BJ (cell line): Measurements from ENCODE around the gene SCN10A. TPM values are rescaled to one million over a fixed set of nuclear protein-coding genes. Genes with fewer than 3 reads are reported as not detected.

ENCODE experiments used
- CTCF ChIA-PET: fragments of 350-600 bp; formaldehyde crosslinking; extraction: SDS; loops from one replicate; lab custom pipeline; 2021; ENCODE audit warnings: antibody characterized with exemption, inconsistent platforms; lab: Yijun Ruan, JAX
- POLR2A ChIA-PET: fragments of 300-600 bp; sonication (Branson Sonifier 250); formaldehyde crosslinking; extraction: SDS; loops from one replicate; lab custom pipeline; 2021; ENCODE audit warnings: antibody characterized with exemption; lab: Charles Lee
- DNase-seq: peaks from one replicate; pipeline ENCODE4 v3.0.0-alpha.2; 2011; ENCODE audit warnings: low read depth
- H3K27me3 ChIP-seq: 2 replicates; pipeline ENCODE4 v1.6.0; 2011; ENCODE audit warnings: low read length; ENCODE audit not compliant: control insufficient read depth, insufficient read depth
- H3K36me3 ChIP-seq: 2 replicates; pipeline ENCODE4 v1.5.1; 2011; ENCODE audit warnings: low read length; ENCODE audit not compliant: control insufficient read depth, insufficient read depth
- H3K4me3 ChIP-seq: 2 replicates; pipeline ENCODE4 v1.5.1; 2011; ENCODE audit warnings: low read depth, mild to moderate bottlenecking, control low read depth, low read length
- CTCF ChIP-seq: IDR thresholded peaks from 2 replicates; pipeline ENCODE4 v1.5.1; 2011; ENCODE audit warnings: low read depth, mild to moderate bottlenecking, control low read depth, inconsistent platforms, low read length, moderate library complexity; ENCODE audit not compliant: insufficient read depth
- polyA minus RNA-seq: library from RNA; depleted of rRNA, polyadenylated mRNA; stranded (reverse); fragments of >200 nt; gene quantifications from 2 replicates; pipeline ENCODE4 v1.2.3, GENCODE V29; 2011; rRNA and poly(A)+ RNA removed
- polyA plus RNA-seq: library from polyadenylated mRNA; depleted of rRNA; stranded (reverse); fragments of >200 nt; gene quantifications from 2 replicates; pipeline ENCODE4 v1.2.3, GENCODE V29; 2011; rRNA removed

The SCN10A gene
- polyA plus RNA-seq = not detected in 2 replicates
- not detected in 2 replicates for polyA minus RNA-seq

DNA sequence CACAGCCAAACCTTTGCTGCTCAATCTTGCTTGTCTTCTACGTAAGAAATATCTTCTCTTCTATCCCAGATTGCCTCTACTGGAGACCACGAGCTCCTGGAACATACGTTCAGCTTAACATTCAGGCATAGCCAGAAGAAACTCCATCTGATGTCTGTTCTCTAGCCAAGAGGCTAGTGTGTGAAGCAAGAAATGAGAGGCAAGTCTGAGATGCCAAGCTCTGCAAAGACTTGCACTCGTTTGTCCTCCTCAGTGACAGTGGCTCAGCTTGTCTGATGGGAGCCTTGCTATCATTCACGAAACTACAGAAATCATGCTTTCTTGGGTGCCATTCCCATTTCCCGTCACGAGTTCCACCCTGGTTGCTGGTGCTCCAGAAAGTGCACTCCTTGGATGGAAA lies at the start of gene SCN10A:
TSS of gene SCN10A (minus strand) at position 192 of the 400 bp plus-strand sequence. CDS start 22,207 bp downstream, outside the sequence.
- POLR2A ChIA-PET = interaction anchor here (0.6 kb wide), 1 partner anchor 302 kb away, joined by 3 read pairs; no protein-coding TSS in a partner anchor
- CTCF ChIA-PET = interaction anchor here (0.6 kb wide), 1 partner anchor 1011 kb away, joined by 4 read pairs; no protein-coding TSS in a partner anchor
- no peak for DNase-seq

DNA sequence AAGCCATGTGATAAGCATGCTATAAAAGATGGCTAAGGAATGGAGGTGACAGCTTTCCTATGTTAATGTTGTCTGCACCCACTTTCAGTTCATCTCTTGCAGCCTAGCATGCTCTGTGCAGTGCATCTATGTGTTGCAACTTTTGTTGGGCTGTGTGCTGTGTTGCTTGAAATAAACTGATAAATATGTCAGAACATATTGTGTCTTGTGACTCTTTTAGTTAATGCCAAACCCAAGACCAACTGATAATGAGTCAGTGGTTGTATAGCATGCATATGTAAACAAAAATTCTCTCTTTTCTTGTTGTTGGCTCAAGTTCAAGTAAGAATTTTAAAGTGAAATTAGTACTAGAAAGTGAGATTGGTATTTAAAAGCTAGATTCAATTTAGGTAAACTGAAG lies 37.0 kb upstream of the SCN10A start:
- ChIA-PET CTCF (interaction anchor here (2.2 kb wide), 1 partner anchor 9 kb away, joined by 9 read pairs; no protein-coding TSS in a partner anchor), POLR2A (no interaction called here)
- Histone ChIP-seq H3K4me3 (no peak overlapping the region), H3K27me3 (peaks cover 2% of the 10 kb centered on the region; the same call in 1 of the 2 replicates), H3K36me3 (no peaks in the 10 kb centered on the region)
- DNase-seq = no peak
- TF ChIP-seq CTCF = no peak

More for the DNA sequence above, at the start of gene SCN10A:
- TF ChIP-seq CTCF = no peak
- H3K27me3 ChIP-seq = peaks cover 8% of the 10 kb centered on the region
- H3K4me3 ChIP-seq = no peak within 1 kb of the TSS
- no peaks in the 10 kb centered on the region for H3K36me3 ChIP-seq

DNA sequence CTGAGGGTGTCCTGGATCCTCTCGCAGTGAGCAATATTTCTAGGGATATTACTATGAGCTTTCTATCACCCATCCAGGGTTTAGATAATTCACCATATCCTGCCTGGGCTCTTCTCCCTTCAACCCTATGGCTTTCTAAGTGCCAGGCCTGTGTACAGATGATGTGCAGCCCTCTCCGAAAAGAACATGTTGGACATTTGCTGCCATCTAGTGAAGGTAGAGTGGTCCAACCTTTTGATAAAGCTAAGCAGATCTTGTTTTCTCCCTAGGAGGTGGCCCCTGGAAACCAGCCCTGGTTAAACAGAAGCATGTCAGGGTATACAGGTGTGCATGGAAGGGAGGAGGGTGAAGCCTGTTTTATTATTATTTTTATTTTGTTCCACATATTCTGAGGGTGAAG lies 27.9 kb upstream of the SCN10A start:
- peak; percentile 58 for TF ChIP-seq CTCF
- Histone ChIP-seq H3K4me3 (no peak overlapping the region), H3K27me3 (peaks cover 6% of the 10 kb centered on the region), H3K36me3 (no peaks in the 10 kb centered on the region)
- DNase-seq = no peak
- POLR2A ChIA-PET = interaction anchor here (0.6 kb wide), 1 partner anchor 248 kb away, joined by 3 read pairs; no protein-coding TSS in a partner anchor
- CTCF ChIA-PET = interaction anchor here (0.6 to 7.1 kb wide), 41 partner anchors 9 to 348 kb away, joined by 3 to 88 read pairs (median 4); partner anchors contain the start of genes EXOG and SCN5A

DNA sequence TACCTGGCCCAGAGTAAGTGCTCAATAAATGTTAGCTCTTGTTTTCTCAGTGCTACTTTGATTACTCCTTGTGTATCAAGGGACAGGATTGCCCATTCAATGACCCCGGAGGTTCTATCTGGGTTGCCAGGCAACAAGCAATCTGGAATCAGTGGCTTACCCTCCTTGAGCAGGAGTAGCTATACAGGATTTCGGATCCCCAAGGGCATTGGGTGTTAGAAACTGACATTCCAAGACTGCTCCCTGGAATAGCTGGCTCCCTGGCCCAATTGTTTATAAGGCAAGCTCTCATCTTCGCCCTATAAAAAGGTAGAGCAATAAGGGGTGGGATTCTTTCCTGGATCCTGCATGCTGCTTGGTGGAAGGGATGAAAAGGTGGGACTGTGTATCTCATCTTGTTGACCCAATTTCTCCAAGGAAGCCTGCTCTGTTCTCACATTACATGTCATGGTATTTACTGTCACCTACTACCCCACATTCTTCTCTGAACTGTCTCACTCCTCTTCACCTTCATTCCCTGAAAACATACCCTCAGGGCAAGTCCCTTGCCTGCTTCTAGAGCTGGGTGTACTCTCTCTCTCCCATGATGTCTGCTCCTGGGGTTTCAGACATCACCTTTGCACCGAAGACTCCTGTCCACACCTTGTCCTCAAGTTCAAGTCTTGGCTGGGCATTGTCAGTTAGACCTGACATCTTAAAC lies 26.4 kb upstream of the SCN10A start:
- no peaks in the 10 kb centered on the region for H3K36me3 ChIP-seq
- ChIA-PET POLR2A (no interaction called here), CTCF (interaction anchor here (1.3 to 7.1 kb wide), 6 partner anchors 8 to 320 kb away, joined by 5 to 88 read pairs (median 6); partner anchors contain the start of gene SCN5A)

More for the DNA sequence above, 26.4 kb upstream of the SCN10A start:
- no peak for DNase-seq
- no peak overlapping the region for H3K4me3 ChIP-seq
- no peak for TF ChIP-seq CTCF
- H3K27me3 ChIP-seq = peaks cover 6% of the 10 kb centered on the region
